GM13976 (cell line): ENCODE data around the gene SHPK.

Experiments
- DNase-seq: peaks from one replicate; pipeline ENCODE4 v3.0.0; 2012; ENCODE audit warnings: low spot score
- in situ Hi-C: fragments of 300-500 bp; cut with MboI; formaldehyde crosslinking; loops from one replicate; pipeline ENCODE4 v1.12.0; 2022; ENCODE audit warnings: low sequenced_read_pairs, mixed read lengths, inconsistent platforms; ENCODE audit not compliant: unreplicated experiment
- TF ChIP-seq, protein P1 (sequence below): IDR thresholded peaks from 2 replicates; pipeline ENCODE4 v1.5.1; 2012; ENCODE audit warnings: borderline replicate concordance, mild to moderate bottlenecking; ENCODE audit not compliant: insufficient read depth; ENCODE audit errors: extremely low read depth, missing control alignments, control extremely low read depth

The SHPK gene

DNA sequence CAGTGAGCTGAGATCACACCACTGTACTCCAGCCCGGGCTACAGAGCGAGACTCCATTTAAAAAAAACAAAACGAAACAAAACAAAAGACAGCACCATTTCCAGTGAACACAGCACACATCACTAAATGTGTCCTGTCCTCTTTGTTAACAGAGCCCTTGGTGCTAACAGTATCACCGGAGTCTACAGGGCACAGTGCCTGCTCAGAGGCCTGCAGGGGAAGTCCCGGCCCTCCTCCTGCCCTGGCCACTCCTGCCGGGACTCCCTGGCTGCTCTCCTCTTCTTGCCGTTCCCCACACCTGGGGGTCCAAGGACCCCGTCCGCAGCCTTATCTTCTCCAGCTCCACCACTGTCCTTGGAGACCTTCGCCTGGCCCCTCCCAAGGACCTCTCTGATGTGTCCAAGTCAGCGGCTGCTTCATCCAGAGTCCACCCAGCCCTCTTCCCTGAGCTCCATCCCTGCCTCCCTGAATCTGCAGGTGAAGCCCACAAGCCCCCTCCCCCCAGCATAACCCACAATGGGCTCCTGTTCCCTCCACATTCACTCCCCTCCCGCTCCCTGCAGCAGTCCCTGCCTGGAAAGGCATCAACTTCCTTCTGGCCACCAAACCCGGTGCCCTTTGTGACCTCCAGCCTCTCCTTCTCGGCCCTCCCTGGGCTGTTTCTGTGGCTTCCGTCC is 35.4 kb downstream of the SHPK start:
- in situ Hi-C loops = no loop called here
- TF ChIP-seq, protein P1, sequence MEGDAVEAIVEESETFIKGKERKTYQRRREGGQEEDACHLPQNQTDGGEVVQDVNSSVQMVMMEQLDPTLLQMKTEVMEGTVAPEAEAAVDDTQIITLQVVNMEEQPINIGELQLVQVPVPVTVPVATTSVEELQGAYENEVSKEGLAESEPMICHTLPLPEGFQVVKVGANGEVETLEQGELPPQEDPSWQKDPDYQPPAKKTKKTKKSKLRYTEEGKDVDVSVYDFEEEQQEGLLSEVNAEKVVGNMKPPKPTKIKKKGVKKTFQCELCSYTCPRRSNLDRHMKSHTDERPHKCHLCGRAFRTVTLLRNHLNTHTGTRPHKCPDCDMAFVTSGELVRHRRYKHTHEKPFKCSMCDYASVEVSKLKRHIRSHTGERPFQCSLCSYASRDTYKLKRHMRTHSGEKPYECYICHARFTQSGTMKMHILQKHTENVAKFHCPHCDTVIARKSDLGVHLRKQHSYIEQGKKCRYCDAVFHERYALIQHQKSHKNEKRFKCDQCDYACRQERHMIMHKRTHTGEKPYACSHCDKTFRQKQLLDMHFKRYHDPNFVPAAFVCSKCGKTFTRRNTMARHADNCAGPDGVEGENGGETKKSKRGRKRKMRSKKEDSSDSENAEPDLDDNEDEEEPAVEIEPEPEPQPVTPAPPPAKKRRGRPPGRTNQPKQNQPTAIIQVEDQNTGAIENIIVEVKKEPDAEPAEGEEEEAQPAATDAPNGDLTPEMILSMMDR = no peak
- no peak for DNase-seq

DNA sequence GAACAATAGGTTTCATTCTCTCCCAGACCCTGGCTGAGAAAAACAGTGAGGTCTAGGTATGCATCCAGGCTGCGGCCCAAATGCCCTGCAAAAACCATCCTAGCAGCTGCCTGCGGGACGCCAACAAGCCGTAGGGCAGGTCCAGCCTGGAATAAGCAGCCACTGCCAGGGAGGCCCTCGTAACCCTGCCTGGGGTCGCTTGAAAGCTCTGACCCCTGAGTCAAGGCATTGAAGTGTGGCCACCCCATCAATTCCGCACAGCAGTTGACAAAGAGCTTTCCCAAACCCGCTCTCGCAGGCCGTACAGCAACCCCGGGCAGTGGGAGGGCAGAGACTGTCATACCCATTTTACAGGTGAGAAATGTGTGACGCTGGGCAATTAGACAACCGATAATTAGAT is 38.0 kb downstream of the SHPK start:
- no peak for DNase-seq
- in situ Hi-C loops = no loop called here
- TF ChIP-seq, protein P1 = no peak

DNA sequence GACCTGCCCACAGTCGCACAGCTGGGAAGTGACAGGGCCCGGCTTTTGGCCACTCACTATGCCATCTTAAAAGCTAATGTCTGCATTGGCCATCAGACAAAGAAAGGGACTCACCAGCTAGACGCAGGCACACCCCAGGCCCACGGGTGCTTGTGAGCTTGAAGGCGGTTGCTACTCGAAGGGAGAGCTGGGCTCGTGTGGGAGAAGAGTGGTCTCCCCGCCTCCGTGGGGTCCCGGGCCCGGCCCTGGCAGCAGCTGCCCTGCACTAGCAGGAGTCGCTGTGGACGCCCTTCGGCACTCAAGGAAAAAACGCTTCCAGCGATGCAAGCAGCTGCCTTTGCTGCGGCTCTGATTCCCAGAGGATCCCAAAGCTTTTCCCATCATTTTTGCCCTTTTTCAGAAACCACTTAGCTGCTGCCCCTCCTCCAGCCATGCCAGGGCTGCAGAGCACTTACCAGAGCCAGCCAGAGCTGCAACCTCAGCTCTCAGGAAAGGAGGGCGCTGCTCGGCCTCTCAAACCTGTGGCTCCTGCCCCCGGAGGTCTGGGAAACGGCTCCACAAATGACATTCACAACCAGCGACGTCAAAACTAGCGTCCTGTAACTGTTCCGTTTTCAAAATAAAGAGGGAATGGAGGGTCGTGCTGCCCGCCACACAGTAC is 39.1 kb downstream of the SHPK start:
- DNase-seq = no peak
- TF ChIP-seq, protein P1 = no peak
- in situ Hi-C loops = no loop called here

DNA sequence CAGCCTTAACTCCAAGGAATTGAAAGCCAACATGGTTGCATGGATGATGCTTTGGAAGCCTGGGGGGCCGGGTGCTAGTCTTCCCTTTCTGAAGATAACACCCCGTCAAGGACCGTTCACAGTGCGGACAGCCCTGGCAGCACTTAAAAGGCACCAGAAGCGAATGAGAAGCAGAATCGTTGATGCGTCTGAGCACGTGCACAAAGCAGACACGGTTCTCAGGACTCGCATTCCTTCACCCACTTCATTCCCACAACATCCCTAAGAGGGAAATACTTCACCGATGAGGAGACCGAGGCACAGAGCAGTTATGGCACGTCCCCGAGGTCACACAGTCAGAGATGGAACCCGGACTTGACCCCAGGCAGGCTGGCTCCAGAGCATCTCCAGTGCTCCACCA is 41.1 kb downstream of the SHPK start:
- in situ Hi-C loops = loop anchor here (5.0 kb wide), 1 partner anchor 47 kb away; no protein-coding TSS in a partner anchor
- DNase-seq = no peak
- TF ChIP-seq, protein P1 = no peak

DNA sequence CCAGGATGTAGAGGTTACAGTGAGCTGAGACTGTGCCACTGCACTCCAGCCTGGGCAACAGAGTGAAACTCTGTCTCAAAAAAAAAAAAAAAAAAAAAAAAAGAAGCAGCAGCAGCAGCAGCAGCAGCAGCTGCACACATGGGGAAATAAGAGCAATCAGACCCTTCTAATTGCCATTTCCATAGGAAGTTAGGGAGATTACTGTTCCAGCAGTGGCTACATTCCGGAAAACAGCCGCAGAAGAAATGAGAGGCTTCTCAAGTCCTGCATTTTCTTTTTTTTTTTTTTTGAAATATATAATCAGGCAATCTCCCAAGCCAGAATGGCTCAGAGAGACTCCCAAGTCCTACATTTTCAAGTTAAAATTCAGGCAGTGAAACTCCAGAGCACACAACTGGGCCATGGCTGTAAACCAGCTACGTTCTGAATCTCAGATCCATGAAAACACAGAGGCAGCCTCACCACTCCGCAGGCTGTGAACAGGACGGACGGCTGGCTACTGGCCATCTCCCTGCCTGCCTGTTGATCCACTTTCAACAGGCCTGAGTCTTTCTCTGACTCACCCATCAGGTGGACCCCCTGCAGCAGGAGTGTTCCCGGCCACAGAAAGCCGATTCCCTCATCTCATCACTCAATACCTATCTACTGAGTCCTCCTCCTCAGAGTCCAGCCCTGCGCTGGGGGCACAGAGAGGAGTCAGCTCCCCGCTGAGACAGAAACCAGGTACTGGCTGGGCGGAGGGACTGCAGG is 41.8 kb downstream of the SHPK start:
- no peak for DNase-seq
- TF ChIP-seq, protein P1 = no peak
- in situ Hi-C loops = loop anchor here (5.0 kb wide), 1 partner anchor 48 kb away; no protein-coding TSS in a partner anchor

DNA sequence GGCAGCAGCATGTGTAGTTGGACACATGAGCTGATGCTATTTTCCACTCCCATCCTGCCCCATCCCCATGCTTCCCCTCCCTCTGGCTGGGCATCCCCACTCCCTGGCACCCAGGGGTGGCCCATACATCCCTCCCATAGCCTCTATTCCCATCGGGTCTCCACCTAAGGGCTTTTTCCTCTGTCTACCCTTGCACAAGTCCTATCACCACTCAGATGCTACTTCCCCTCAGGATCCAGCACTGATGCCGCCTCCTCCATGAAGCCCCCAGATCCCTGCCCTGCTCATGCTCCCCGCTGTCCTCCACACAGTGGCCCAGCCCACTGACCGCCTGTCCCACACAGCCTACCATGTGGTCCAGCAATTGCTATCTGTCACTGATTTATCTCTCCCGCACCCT is 42.7 kb downstream of the SHPK start:
- in situ Hi-C loops = loop anchor here (5.0 kb wide), 1 partner anchor 49 kb away; no protein-coding TSS in a partner anchor
- no peak for DNase-seq
- TF ChIP-seq, protein P1 = no peak
